HepG2 (cell line): ENCODE measurements around the gene TLE5. TPM values are rescaled to one million over a fixed set of nuclear protein-coding genes. Genes with fewer than 3 reads are reported as not detected.

Experiments
- HHEX ChIP-seq: IDR thresholded peaks from 2 replicates; pipeline ENCODE4 v1.6.1; 2016; ENCODE audit warnings: control low read depth
- HNF1B ChIP-seq: sonication (generic); formaldehyde crosslinking; IDR thresholded peaks from 2 replicates; pipeline ENCODE4 v1.5.1; 2020; ENCODE audit warnings: mild to moderate bottlenecking, moderate library complexity, missing genetic modification reagents
- JUND ChIP-seq: sonication (generic); formaldehyde crosslinking; IDR thresholded peaks from 2 replicates; pipeline ENCODE4 v1.8.0; 2022; ENCODE audit warnings: mild to moderate bottlenecking, missing genetic modification reagents
- MTF1 ChIP-seq: sonication (generic); formaldehyde crosslinking; IDR thresholded peaks from 2 replicates; pipeline ENCODE4 v1.5.0; 2020; ENCODE audit warnings: missing genetic modification reagents
- PHB2 ChIP-seq: fragments of 450-650 bp; IDR thresholded peaks from 2 replicates; pipeline ENCODE4 v1.6.1; 2018; ENCODE audit not compliant: partially characterized antibody
- PHF8 ChIP-seq: sonication (generic); formaldehyde crosslinking; IDR thresholded peaks from 2 replicates; pipeline ENCODE4 v1.5.0; 2020; ENCODE audit warnings: missing genetic modification reagents
- POGZ ChIP-seq: sonication (generic); formaldehyde crosslinking; IDR thresholded peaks from 2 replicates; pipeline ENCODE4 v1.4.0; 2020; ENCODE audit warnings: mild to moderate bottlenecking, missing genetic modification reagents
- SMYD3 ChIP-seq: sonication (generic); formaldehyde crosslinking; IDR thresholded peaks from 2 replicates; pipeline ENCODE4 v1.8.1; 2023; ENCODE audit warnings: mild to moderate bottlenecking, missing genetic modification reagents
- ZNF263 ChIP-seq: sonication (generic); formaldehyde crosslinking; IDR thresholded peaks from 2 replicates; pipeline ENCODE4 v1.4.0; 2020; ENCODE audit warnings: missing genetic modification reagents
- ZNF530 ChIP-seq: sonication (generic); formaldehyde crosslinking; IDR thresholded peaks from 2 replicates; pipeline ENCODE4 v1.5.0; 2020; ENCODE audit warnings: low read depth, mild to moderate bottlenecking, missing genetic modification reagents
- ZNF564 ChIP-seq: sonication (generic); formaldehyde crosslinking; IDR thresholded peaks from 2 replicates; pipeline ENCODE4 v1.8.1; 2023; ENCODE audit warnings: mild to moderate bottlenecking, missing genetic modification reagents
- ZNF577 ChIP-seq: sonication (generic); formaldehyde crosslinking; IDR thresholded peaks from 2 replicates; pipeline ENCODE4 v1.4.0; 2020; ENCODE audit warnings: mild to moderate bottlenecking, low read depth, missing genetic modification reagents, borderline replicate concordance
- ZNF598 ChIP-seq: sonication (generic); formaldehyde crosslinking; IDR thresholded peaks from 2 replicates; pipeline ENCODE4 v1.5.1; 2020; ENCODE audit warnings: mild to moderate bottlenecking, missing genetic modification reagents, borderline replicate concordance
- ZNF703 ChIP-seq: sonication (generic); formaldehyde crosslinking; IDR thresholded peaks from 2 replicates; pipeline ENCODE4 v1.5.1; 2020; ENCODE audit warnings: missing genetic modification reagents, mild to moderate bottlenecking, moderate library complexity, borderline replicate concordance
- ZNF782 ChIP-seq: sonication (generic); formaldehyde crosslinking; IDR thresholded peaks from 2 replicates; pipeline ENCODE4 v1.4.0; 2020; ENCODE audit warnings: missing genetic modification reagents, mild to moderate bottlenecking, borderline replicate concordance
- polyA plus RNA-seq, 8 experiments: library from polyadenylated mRNA; depleted of rRNA in 3 of 8; stranded (reverse) in 7 of 8; unstranded in 1 of 8; fragments of >200 nt; fragmentation: Illumina TruSeq in 4 of 8; extraction: Trizol in 4 of 8; gene quantifications; 2 replicates each; pipeline versions ENCODE4 v1.2.1 to v1.2.3, GENCODE V29; 2011 to 2016; ENCODE audit warnings: low read depth in 4 of 8, missing spikeins in 1 of 8, mixed read lengths in 1 of 8; ENCODE audit not compliant: insufficient read depth in 1 of 8
- total RNA-seq, 5 experiments: library from RNA; depleted of rRNA; stranded (reverse); fragments of >200 nt; fragmentation: Illumina TruSeq; extraction: Trizol; gene quantifications; 2 replicates each; pipeline ENCODE4 v1.2.3, GENCODE V29; 2016; ENCODE audit warnings: low read depth in 1 of 5
- TF ChIP-seq, protein P1 (sequence below), 2 experiments: sonication (generic) in 1 of 2; formaldehyde crosslinking in 1 of 2; IDR thresholded peaks; 2 replicates each; pipeline versions ENCODE4 v1.5.1 to v1.6.1; 2011 to 2020; ENCODE audit warnings: borderline replicate concordance in 1 of 2, low read depth in 1 of 2, low read length in 1 of 2, mild to moderate bottlenecking in 1 of 2, missing genetic modification reagents in 1 of 2, moderate library complexity in 1 of 2
- TF ChIP-seq, protein P2 (sequence below): IDR thresholded peaks from 2 replicates; pipeline ENCODE4 v1.6.1; 2016; ENCODE audit warnings: missing compliant biosample characterization, missing genetic modification reagents, borderline replicate concordance
- TF ChIP-seq, protein P3 (sequence below): IDR thresholded peaks from 2 replicates; pipeline ENCODE4 v1.6.1; 2012; ENCODE audit warnings: low read depth, low read length, improper control_type of control experiment
- TF ChIP-seq, protein P4 (sequence below): IDR thresholded peaks from 2 replicates; pipeline ENCODE4 v1.6.1; 2016

TLE5 gene
- total and polyA plus RNA-seq, 2 of the 13 experiments (the other 11 are each of a cell fraction or from before 2014, with no cell fraction given), result 62.8 to 189 TPM

DNA sequence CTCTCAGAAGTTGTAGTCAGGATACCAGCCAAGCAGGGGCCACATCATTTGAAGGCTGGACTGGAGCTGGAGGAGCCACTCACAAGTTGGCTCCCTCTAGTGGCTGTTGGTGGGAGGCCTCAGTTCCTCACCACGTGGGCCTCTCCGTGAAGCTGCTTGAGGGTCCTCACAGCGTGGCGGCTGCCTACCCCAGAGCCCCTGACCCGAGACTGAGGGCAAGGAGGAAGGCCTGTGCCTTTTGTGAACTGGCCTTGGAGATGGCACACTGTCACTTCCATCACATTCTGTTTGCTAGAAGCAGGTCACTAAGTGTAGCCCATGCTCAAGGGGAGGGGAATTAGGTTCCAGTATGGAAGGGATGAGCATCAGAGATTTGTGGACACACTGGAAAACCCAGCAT lies 46.5 kb upstream of the TLE5 start (continued):
- TF ChIP-seq ZNF577 (CRISPR knock-in tag) (no peak), ZNF703 (no peak; the same call in 1 of the 2 replicates), HNF1B (CRISPR knock-in tag) (no peak), ZNF782 (CRISPR knock-in tag) (no peak), PHB2 (no peak), HHEX (CRISPR knock-in tag) (no peak), ZNF263 (CRISPR knock-in tag) (no peak), ZNF530 (no peak), POGZ (no peak), ZNF598 (CRISPR knock-in tag) (no peak), JUND (CRISPR knock-in tag) (no peak), ZNF564 (no peak), SMYD3 (CRISPR knock-in tag) (no peak), MTF1 (CRISPR knock-in tag) (no peak), PHF8 (CRISPR knock-in tag) (no peak)
- TF ChIP-seq, protein P1, sequence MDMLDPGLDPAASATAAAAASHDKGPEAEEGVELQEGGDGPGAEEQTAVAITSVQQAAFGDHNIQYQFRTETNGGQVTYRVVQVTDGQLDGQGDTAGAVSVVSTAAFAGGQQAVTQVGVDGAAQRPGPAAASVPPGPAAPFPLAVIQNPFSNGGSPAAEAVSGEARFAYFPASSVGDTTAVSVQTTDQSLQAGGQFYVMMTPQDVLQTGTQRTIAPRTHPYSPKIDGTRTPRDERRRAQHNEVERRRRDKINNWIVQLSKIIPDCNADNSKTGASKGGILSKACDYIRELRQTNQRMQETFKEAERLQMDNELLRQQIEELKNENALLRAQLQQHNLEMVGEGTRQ (IDR thresholded peaks at IDR 0.05; ENCODE audit: low read depth, low read length), result peak; percentile 40; the same call in 1 of the 2 replicates
- TF ChIP-seq, protein P1 (CRISPR knock-in tag; IDR thresholded peaks at IDR 0.05; ENCODE audit: borderline replicate concordance), result no peak; the same call in 1 of the 2 replicates
- TF ChIP-seq, protein P2, sequence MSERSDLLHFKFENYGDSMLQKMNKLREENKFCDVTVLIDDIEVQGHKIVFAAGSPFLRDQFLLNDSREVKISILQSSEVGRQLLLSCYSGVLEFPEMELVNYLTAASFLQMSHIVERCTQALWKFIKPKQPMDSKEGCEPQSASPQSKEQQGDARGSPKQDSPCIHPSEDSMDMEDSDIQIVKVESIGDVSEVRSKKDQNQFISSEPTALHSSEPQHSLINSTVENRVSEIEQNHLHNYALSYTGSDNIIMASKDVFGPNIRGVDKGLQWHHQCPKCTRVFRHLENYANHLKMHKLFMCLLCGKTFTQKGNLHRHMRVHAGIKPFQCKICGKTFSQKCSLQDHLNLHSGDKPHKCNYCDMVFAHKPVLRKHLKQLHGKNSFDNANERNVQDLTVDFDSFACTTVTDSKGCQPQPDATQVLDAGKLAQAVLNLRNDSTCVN (CRISPR knock-in tag), result no peak
- TF ChIP-seq, protein P3, sequence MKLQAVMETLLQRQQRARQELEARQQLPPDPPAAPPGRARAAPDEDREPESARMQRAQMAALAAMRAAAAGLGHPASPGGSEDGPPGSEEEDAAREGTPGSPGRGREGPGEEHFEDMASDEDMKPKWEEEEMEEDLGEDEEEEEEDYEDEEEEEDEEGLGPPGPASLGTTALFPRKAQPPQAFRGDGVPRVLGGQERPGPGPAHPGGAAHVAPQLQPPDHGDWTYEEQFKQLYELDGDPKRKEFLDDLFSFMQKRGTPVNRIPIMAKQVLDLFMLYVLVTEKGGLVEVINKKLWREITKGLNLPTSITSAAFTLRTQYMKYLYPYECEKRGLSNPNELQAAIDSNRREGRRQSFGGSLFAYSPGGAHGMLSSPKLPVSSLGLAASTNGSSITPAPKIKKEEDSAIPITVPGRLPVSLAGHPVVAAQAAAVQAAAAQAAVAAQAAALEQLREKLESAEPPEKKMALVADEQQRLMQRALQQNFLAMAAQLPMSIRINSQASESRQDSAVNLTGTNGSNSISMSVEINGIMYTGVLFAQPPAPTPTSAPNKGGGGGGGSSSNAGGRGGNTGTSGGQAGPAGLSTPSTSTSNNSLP, result no peak
- TF ChIP-seq, protein P4, sequence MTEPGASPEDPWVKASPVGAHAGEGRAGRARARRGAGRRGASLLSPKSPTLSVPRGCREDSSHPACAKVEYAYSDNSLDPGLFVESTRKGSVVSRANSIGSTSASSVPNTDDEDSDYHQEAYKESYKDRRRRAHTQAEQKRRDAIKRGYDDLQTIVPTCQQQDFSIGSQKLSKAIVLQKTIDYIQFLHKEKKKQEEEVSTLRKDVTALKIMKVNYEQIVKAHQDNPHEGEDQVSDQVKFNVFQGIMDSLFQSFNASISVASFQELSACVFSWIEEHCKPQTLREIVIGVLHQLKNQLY (CRISPR knock-in tag), result no peak
- TF ChIP-seq, all 625 proteins: peak for 25
